Stimulated activated CD8-positive, alpha-beta memory T cell treated with anti-CD3 and anti-CD28 coated beads, Interleukin-7, amount 100 ng/mL, for 4 hours (primary cell): Measurements from ENCODE around the gene ZNF385C.

Experiments used
- DNase-seq, 2 donors: peaks; one replicate each; pipeline ENCODE4 v3.0.0-alpha.2; 2020; ENCODE audit warnings: low read depth in 2 of 2

Gene ZNF385C

DNA sequence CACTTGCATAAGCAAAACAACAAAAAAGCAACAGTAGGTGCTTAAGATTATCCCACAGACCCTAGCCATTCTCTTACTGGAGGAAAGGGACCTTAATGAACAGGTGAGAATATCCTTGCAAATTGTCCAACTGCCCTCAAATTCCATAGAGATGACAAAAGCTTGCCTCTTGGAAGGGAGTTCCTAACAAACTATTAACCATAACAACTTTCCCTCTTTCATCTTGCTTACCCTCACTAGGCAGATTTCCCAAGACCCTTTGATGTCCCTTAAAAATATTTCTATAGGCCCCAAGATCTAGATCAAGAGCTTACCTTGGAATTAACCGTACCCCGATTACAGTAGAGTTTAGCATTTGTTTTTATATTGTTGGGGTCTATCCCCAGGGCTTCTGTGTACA lies 109.9 kb downstream of the ZNF385C start:
- DNase-seq: no peak

GRCh38 chr17:41987642-41988041 lies 110.6 kb downstream of the ZNF385C start:
- no peak for DNase-seq

DNA sequence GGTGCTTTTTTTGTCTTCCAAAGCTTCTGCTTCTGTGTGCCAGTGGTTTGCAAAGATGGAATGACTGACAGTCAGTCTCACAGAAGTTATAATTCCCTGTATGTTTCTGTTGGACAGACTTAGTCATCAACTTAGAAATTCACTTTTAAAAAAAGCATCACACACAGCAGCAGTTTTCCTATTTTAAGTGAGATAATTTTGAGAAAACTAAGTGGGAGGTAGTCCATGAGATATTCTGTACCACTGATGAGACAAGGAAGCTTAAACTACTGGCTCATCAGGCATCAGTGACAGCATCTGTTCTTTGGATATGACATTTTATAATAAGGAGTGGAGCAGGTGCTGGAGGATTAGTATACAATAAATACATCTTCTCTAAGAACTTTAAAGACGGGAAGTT lies 111.6 kb downstream of the ZNF385C start:
- no peak for DNase-seq

DNA sequence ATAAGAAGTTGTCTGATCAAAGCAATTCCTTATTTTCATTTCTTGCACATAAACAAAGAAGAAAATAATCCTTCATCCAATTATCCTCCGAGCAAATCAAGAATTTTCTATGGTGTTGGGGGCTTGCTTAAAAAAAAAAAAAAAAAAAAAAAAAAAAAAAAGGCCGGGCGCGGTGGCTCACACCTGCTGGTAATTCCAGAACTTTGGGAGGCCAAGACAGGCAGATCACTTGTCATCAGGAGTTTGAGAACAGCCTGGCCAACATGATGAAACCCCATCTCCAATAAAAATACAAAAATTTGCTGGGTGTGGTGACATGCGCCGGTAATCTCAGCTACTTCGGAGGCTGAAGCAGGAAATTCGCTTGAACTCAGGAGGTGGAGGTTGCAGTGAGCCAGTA lies 112.4 kb downstream of the ZNF385C start:
- no peak for DNase-seq

- DNase-seq: no peak
These were observed 113.8 kb downstream of the ZNF385C start for GRCh38 chr17:41984454-41984853.

GRCh38 chr17:41982026-41982760 lies 116.1 kb downstream of the ZNF385C start:
- DNase-seq: no peak

- DNase-seq: no peak
These were observed 120.3 kb downstream of the ZNF385C start for GRCh38 chr17:41977991-41978390.

GRCh38 chr17:41976142-41976768 lies 122.0 kb downstream of the ZNF385C start:
- DNase-seq: no peak
